Loucy (cell line): Measurements from ENCODE around the gene E2F8.

Source experiments
- H2AFZ ChIP-seq: fragments of 200-600 bp; sonication (generic); 2 replicates; pipeline ENCODE4 v1.6.0; 2016; ENCODE audit warnings: antibody characterized with exemption, mild to moderate bottlenecking, low read length, moderate library complexity
- H3F3A ChIP-seq: fragments of 200-600 bp; 2 replicates; pipeline ENCODE4 v1.6.0; 2016; ENCODE audit warnings: antibody characterized with exemption, low read depth, mild to moderate bottlenecking
- H3K27me3 ChIP-seq: fragments of 200-600 bp; sonication (generic); 2 replicates; pipeline ENCODE4 v1.6.1; 2014; ENCODE audit warnings: low read length, mild to moderate bottlenecking; ENCODE audit not compliant: insufficient read depth, poor library complexity, severe bottlenecking
- H3K36me3 ChIP-seq: fragments of 200-600 bp; sonication (generic); 2 replicates; pipeline ENCODE4 v1.6.1; 2016; ENCODE audit warnings: low read length; ENCODE audit not compliant: insufficient read depth
- H3K4me1 ChIP-seq: fragments of 200-600 bp; sonication (generic); 2 replicates; pipeline ENCODE4 v1.5.1; 2014; ENCODE audit warnings: low read length, mild to moderate bottlenecking; ENCODE audit not compliant: insufficient read depth, poor library complexity, severe bottlenecking
- H3K4me2 ChIP-seq: fragments of 200-600 bp; sonication (generic); 2 replicates; pipeline ENCODE4 v1.6.0; 2014; ENCODE audit warnings: antibody characterized with exemption, low read length, low read depth, mild to moderate bottlenecking; ENCODE audit not compliant: poor library complexity, severe bottlenecking
- H3K4me3 ChIP-seq: fragments of 200-600 bp; sonication (generic); 2 replicates; pipeline ENCODE4 v1.5.1; 2014; ENCODE audit warnings: low read length, mild to moderate bottlenecking, mixed read lengths; ENCODE audit not compliant: poor library complexity, severe bottlenecking
- H3K79me2 ChIP-seq: fragments of 200-600 bp; sonication (generic); 2 replicates; pipeline ENCODE4 v1.6.1; 2014; ENCODE audit warnings: low read length; ENCODE audit not compliant: insufficient read depth
- H3K9ac ChIP-seq: fragments of 200-600 bp; sonication (generic); 2 replicates; pipeline ENCODE4 v1.6.0; 2014; ENCODE audit warnings: mild to moderate bottlenecking, low read depth, low read length, moderate library complexity; ENCODE audit not compliant: poor library complexity, severe bottlenecking
- H3K9me2 ChIP-seq: fragments of 200-600 bp; sonication (generic); replicated peaks from 2 replicates; pipeline ENCODE4 v1.6.1; 2016; ENCODE audit warnings: low read depth, low read length, mixed read lengths
- H3K9me3 ChIP-seq: fragments of 200-600 bp; sonication (generic); 2 replicates; pipeline ENCODE4 v1.6.1; 2014; ENCODE audit warnings: mild to moderate bottlenecking, antibody characterized with exemption, low read length, low read depth; ENCODE audit not compliant: insufficient read depth
- H4K20me1 ChIP-seq: fragments of 200-600 bp; sonication (generic); 2 replicates; pipeline ENCODE4 v1.6.0; 2014; ENCODE audit warnings: antibody characterized with exemption, low read length, mild to moderate bottlenecking; ENCODE audit not compliant: insufficient read depth, poor library complexity, severe bottlenecking
- EZH2phosphoT487 ChIP-seq: fragments of 200-600 bp; IDR thresholded peaks from 2 replicates; pipeline ENCODE4 v1.6.1; 2018; ENCODE audit warnings: antibody characterized with exemption, mild to moderate bottlenecking, moderate library complexity, borderline replicate concordance
- TF ChIP-seq, protein P1 (sequence below): fragments of 200-600 bp; sonication (generic); conservative IDR thresholded peaks from 2 replicates; pipeline ENCODE4 v1.5.1; 2014; ENCODE audit warnings: mild to moderate bottlenecking, antibody characterized with exemption, low read length

E2F8 gene

DNA sequence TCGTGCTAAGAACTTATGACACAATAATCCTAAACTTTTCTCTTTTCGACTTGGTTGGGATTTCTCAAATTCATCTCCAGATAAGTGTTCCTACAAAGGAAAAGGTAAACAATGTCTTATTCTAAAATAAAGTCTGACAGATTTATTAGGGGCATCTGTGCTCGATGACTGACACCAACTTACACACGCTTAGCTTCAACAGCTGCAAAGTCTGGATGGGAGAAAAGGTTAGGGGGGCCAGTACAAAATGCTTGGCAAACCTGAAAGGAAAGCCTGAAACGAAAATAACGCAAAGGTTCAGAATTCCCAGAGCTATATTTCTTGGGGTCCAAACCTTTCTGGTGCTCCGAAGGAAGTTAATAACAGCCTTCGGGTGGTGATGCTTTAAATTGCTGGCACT, 3.4 kb downstream of the E2F8 start:
- peak overlapping the region; percentile 89 for H3K4me3 ChIP-seq
- H3K4me1 ChIP-seq: peaks cover 43% of the 10 kb centered on the region
- H3K27me3 ChIP-seq: no peaks in the 10 kb centered on the region
- peak overlapping the region; percentile 98 for H3K4me2 ChIP-seq
- H2AFZ ChIP-seq: no peak overlapping the region
- peaks cover 3% of the 10 kb centered on the region; the same call in 1 of the 2 replicates for H3F3A ChIP-seq
- H3K36me3 ChIP-seq: peaks cover 67% of the 10 kb centered on the region
- H3K79me2 ChIP-seq: peaks cover 79% of the 10 kb centered on the region
- H4K20me1 ChIP-seq: peaks cover 37% of the 10 kb centered on the region
- TF ChIP-seq, protein P1, sequence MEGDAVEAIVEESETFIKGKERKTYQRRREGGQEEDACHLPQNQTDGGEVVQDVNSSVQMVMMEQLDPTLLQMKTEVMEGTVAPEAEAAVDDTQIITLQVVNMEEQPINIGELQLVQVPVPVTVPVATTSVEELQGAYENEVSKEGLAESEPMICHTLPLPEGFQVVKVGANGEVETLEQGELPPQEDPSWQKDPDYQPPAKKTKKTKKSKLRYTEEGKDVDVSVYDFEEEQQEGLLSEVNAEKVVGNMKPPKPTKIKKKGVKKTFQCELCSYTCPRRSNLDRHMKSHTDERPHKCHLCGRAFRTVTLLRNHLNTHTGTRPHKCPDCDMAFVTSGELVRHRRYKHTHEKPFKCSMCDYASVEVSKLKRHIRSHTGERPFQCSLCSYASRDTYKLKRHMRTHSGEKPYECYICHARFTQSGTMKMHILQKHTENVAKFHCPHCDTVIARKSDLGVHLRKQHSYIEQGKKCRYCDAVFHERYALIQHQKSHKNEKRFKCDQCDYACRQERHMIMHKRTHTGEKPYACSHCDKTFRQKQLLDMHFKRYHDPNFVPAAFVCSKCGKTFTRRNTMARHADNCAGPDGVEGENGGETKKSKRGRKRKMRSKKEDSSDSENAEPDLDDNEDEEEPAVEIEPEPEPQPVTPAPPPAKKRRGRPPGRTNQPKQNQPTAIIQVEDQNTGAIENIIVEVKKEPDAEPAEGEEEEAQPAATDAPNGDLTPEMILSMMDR: no peak
- TF ChIP-seq EZH2phosphoT487: no peak
- H3K9me2 ChIP-seq: no peaks in the 10 kb centered on the region
- no peaks in the 10 kb centered on the region for H3K9me3 ChIP-seq
- peak overlapping the region; percentile 94 for H3K9ac ChIP-seq

DNA sequence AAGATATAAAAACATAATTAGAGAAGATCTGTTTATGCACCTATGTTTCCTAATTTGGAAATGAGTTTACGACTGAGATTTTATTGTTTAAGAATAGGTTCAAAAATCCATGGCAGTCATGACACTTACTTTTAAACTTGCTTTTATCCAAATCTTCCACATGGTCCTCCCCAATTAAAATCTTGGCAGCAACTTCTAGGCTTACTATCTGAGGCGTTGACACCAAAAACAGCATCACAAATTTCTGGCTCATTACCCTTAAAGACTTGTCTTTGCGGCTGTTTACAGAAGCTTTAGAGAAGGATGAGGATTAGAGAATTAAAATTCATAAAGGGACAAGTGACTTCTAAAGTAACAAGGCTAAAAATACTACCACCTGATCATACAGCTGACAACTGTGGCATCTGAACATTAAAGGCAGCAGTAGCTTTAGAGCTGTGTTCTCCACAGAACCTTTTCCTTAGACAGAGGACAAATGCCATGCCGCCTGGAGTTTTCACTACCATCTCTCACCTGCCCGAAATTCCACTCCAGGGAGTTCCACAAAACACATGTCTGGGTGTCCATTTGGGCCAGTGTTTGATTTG, 6.4 kb downstream of the E2F8 start:
- Histone ChIP-seq H3K36me3 (peaks cover 89% of the 10 kb centered on the region), H3K4me2 (no peak overlapping the region), H3K4me3 (no peak overlapping the region), H3F3A (peaks cover 3% of the 10 kb centered on the region; the same call in 1 of the 2 replicates), H3K27me3 (no peaks in the 10 kb centered on the region), H3K9me2 (no peaks in the 10 kb centered on the region), H3K79me2 (peaks cover 55% of the 10 kb centered on the region), H3K4me1 (peaks cover 36% of the 10 kb centered on the region), H3K9me3 (no peaks in the 10 kb centered on the region), H4K20me1 (peaks cover 35% of the 10 kb centered on the region), H2AFZ (no peak overlapping the region), H3K9ac (no peak overlapping the region)
- no peak for TF ChIP-seq EZH2phosphoT487
- TF ChIP-seq, protein P1: no peak

DNA sequence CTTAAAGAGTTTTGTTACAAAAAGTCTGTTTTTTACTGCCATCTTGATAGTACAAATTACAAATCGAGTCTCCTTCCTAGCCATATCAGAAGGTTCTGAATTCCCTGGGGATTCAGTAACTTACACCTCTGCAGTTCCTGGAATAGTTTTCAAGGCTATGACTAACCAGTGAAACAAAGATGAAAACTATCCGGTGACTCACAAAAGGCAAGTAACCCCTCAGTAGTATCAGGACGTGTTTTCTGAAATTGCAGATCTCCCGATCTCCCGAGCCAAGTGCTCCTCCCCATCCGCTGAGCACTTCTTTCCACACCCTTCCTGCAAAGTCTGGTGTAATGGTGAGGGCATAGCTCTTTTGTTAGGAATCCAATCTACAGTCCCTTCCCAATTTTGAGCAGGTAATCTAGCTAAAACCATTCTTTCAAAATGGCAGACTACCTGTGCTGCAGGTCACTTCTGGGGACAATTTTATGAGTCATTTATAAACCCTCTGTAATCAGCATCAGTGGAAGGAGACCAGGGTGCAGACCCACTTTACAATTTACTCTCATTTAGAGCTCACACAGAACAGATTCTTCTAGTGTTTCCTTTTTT, 7.7 kb downstream of the E2F8 start:
- H3K4me2 ChIP-seq: no peak overlapping the region
- H3K27me3 ChIP-seq: no peaks in the 10 kb centered on the region
- no peak overlapping the region for H2AFZ ChIP-seq
- peaks cover 3% of the 10 kb centered on the region; the same call in 1 of the 2 replicates for H3F3A ChIP-seq
- peaks cover 24% of the 10 kb centered on the region for H4K20me1 ChIP-seq
- H3K9me3 ChIP-seq: no peaks in the 10 kb centered on the region
- H3K9ac ChIP-seq: no peak overlapping the region
- no peak overlapping the region for H3K4me3 ChIP-seq
- no peak for TF ChIP-seq EZH2phosphoT487
- TF ChIP-seq, protein P1: no peak
- peaks cover 22% of the 10 kb centered on the region for H3K4me1 ChIP-seq
- peaks cover 42% of the 10 kb centered on the region for H3K79me2 ChIP-seq
- peaks cover 78% of the 10 kb centered on the region for H3K36me3 ChIP-seq
- no peaks in the 10 kb centered on the region for H3K9me2 ChIP-seq
